Activated T-cell treated with anti-CD3 and anti-CD28 coated beads, Interleukin-2, amount 50 U/mL, for 1 hour (primary cell): ENCODE results near the gene ZNF277.

ENCODE experiments used
- DNase-seq: peaks from one replicate; pipeline ENCODE4 v3.0.0-alpha.2; 2020

ZNF277 gene

GRCh38 chr7:112257073-112257472 lies 50.6 kb downstream of the ZNF277 start:
- no peak for DNase-seq

DNA sequence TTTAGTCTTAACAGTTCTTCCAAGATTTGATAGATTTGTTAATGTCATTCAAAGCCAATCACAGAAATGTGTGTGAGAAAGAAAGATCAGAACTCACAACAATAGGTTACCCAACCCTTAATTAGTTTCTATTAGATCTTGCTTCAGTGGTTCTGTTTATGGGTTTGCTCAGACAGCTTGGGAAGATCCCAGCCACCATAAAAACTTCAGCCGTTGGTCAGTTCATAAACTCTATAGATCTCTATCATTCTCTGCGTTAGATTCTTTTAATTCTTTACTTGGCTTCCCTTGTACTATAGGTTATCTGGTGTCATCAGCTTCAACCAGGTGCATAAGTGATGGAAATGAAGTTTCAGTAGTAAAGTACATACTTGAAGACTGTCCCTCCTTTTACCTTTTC lies 54.4 kb downstream of the ZNF277 start:
- DNase-seq = no peak

- no peak for DNase-seq
Observed at GRCh38 chr7:112262036-112262435, 55.5 kb downstream of the ZNF277 start.

- DNase-seq = no peak
Observed at GRCh38 chr7:112262855-112263487, 56.5 kb downstream of the ZNF277 start.

DNA sequence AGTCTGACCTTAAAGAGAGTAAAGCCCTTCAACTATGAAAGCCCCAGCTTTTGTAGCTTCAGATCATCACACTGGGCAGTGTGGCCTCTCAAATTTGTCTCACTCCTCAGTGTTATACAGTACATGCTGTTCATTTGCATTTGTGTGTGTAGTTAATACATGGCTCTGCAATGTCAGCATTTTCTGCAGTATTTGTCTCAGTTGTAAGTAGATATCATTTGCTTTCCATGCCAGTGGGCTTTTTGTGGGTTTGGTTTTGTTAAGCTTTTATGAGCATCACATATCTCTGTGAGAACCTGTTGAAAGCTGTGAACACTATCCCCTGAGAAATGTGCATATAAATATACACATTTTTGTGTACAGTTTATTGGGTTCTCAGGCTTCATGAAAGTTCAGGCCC lies 57.0 kb downstream of the ZNF277 start:
- DNase-seq = no peak

DNA sequence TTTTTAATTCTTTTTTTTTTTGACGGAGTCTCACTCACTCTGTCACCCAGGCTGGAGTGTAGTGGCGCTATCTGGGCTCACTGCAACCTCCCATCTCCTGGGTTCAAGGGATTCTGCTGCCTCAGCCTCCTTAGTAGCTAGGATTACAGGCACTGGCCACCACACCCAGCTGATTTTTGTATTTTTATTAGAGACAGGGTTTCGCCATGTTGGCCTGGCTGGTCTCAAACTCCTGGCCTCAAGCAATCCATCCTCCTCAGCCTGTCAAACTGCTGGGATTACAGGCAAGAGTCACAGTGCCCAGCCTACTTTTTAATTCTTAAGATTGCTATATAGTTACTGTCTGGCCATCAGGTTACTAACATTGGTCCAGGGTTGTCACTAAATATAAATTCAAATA lies 59.6 kb downstream of the ZNF277 start:
- no peak for DNase-seq

DNA sequence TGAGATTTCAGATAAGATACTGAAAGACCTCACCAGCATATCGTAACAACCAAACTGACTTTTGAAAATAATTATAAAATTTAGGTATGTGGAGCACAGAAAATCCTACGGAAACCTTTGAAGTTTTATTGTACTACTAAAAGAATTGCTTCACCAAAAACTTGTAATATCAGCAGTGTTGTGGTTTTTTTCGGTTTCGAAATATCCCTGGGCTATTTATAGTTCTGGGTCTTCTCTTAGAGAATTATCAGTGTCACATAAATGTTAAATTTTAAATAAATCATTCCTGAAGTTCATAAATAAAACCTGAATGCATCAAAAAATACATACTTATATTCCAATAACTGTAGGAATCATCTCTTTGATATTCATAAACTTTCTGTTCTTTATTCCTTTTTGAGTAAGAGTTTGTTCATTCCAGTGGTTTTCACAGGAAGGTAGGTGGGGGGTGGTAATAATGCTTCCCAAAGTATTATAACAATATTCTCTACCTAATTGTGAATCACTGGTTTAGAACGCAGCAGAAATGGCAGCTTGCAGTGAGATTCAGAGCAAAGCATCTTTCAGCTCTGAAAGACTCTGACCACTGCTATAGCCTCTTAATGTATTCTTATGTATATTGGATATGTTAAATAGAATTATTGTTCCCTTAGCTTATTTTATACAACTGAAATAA lies 60.2 kb downstream of the ZNF277 start:
- DNase-seq = no peak

DNA sequence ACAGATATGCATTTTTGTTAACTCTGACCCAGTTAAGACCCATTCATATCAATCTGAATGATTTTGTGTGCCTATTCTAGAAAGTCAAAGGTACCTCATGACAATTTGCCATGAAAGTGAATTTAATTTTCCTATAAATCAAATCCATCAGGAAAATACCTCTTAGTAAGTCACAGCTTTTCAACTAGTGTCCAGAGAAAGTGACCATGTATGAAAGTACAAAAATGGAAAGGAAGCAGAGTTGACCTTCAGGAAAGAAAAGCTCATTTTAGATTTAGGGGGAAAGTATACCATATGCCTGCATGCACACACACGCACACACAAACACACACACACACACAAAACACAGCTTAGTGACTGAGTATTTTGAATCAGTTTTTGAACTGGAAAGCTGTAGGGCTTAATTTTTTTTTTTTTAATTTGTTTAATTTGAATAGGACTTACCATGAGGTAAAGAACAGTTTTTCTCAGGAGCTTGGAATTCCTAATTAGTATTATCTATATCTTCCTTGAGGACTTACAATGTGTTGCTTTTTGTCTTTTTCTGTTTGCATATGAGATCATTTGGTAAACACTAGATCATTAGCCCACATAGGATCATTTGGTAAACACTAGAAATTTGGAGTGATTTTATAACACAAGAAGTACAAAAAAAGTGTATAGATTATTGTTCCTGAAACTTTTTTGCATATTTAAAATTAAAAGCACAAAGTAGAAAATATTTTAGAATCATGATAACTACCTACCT lies 61.6 kb downstream of the ZNF277 start:
- DNase-seq = no peak

DNA sequence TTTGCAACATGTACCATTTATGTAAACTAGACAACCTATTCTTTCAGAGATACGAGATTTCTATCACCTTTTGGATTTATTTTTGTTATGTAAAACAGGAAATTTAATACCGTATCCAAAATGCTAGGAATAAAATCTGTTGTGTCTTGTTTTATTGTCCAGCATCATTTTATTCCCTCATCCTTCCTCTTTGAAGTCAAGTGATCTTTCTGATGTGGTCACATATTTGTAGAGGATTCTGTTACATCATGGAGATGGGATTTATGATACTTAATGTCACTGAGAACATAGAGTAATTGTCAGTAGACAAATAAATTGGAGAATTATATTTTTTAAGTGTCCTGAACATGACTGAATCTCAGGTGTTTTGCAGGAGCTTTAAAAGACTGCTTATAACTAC lies 64.7 kb downstream of the ZNF277 start:
- DNase-seq = no peak

DNA sequence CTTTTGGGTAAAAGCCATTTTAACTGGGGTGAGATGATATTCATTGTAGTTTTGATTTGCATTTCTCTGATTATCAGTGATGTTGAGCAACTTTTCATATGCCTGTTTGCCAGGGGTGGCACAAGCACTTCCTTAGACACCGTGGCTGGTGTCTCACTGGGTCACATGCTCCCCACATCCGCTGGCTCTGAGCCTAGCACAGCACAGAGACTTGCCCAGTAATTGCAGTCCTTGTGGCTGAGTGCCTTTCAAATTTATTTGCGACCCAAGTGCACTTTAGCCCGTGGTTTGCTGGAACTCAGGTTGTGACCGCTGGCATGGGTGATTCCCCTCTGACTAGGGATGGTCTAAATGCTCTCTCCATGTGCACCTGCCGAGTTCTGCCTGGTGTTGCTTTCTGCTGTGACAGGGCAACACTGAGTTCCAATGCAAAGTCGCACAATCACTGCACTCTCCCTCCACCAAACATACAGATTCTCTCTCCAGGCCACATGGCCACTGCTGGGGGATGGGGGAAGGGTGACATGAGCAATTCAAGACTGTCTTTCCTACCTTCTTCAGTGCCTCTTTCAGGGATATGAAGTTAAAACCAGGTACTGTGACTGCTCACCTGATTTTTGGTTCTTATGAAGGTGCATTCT lies 66.5 kb downstream of the ZNF277 start:
- no peak for DNase-seq

DNA sequence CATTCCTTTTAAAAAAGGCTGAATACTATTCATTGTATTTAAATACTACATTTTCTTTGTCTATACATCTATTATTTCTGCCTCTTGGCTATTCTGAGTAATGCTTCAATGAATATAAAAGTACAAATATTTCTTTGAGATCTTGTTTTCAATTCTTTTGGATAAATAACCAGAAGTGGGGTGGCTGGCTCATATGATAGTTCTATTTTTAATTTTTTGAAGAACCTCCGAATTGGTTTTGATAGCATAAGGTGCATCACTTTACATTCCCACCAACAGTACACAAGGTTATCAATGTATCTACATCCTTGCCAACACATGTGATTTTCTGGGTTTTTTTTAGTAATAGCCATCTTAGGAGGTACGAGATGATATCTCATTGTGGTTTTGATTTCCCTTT lies 72.5 kb downstream of the ZNF277 start:
- no peak for DNase-seq

DNA sequence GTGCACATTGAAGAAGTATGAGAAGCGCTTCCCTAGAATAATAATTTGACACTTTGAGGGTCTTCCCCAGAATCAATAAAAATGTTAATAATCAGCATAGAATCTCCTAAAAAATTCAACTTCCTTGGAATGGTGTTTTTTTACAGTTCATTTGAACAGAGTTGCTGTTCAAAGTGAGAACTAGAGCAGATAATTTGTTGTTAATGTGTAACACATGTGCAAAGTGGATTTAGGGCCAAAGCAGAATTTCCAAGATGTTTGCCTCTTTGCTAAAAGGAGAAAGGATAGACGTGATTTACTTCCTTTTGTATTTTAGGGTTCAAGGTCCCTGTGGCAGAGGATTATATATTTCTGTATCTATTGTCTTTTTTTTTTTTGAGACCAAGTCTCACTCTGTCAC lies 73.8 kb downstream of the ZNF277 start:
- DNase-seq = no peak

DNA sequence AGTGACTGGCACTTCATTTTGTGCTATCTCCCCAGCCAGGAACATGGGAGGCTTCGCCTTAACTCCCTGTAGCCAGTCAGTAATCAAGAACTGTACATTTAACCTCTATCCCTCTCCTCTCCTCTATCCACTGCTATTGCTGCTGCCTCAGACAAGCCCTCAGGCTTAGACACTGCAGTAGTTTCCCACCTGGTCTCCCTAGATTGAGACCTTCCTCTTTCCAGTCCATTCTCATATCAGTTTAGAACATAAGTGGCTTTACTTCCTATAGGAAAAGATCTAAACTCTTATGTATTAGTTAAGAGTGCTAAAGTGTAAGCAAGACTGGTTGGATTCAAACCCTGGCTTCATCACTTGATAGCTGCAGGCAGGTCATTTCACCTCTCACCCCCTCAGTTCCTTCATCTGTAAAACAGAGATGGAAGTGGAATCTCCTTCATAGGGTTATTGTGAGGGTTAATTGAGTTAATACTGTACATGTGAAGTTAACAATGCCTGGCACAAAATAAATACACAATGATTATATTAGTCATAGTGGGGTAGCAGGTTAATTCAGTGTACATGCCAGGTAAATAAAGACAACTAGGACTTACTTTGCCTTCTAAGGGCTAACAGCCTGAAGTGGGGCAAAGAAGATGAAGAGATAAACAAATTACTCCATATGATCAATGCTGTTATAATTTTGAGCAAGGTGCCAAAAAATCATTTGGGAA lies 76.1 kb downstream of the ZNF277 start:
- DNase-seq = no peak

- no peak for DNase-seq
Observed at GRCh38 chr7:112283382-112283910, 77.0 kb downstream of the ZNF277 start.

DNA sequence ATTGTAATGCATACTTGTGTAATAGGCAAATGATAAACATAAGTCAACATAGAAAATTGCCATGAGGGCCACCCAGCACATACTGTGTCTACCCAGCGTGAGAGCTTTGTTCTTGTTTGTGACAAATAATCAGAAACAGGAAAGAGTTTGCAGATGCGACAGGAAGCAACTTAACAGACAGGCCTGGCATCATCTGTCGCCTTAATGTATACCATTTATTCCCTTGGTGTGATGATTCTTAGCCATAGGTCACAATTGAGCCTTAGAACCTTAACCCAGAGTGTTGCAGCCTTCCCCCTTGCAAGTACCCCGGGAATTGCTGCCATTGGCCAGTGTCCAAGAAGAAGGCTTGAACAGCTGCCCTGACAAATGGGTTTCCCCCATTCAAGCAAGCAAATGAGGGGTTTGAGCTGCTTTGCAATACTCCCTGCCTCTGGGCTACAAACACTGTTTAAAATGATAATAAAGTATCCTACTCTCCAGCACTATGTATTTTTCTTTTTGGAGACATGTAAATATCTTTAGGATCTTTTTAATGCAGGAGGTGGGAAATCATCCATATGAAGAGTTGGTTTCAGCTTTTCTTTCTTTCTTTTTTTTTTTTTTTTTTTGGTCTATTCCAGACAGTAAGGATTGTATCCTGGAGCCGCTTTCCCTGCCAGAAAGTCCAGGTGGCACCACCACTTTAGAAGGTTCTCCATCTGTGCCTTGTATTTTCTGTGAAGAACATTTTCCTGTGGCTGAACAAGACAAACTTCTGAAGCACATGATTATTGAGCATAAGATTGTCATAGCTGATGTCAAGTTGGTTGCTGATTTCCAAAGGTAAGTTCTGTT lies 80.0 kb downstream of the ZNF277 start:
- no peak for DNase-seq

DNA sequence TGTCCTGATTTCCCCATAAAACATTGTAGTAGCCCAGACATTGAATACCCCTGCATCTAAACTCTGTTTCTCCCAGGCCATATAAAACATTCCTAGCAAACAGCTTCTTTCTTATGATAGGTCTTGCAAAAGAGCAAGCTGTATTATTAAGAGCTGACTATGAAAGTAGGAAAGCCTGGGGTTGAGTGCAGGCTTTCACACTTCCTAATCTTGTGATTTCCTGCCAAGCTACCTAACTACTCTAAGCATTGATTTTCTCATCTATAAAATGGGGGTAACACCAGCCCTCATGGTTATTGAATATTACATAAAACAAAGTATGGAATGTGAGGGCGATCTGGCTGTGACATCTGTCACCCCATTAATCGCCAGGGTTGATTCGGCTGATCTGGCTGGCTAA lies 81.8 kb downstream of the ZNF277 start:
- DNase-seq = no peak

DNA sequence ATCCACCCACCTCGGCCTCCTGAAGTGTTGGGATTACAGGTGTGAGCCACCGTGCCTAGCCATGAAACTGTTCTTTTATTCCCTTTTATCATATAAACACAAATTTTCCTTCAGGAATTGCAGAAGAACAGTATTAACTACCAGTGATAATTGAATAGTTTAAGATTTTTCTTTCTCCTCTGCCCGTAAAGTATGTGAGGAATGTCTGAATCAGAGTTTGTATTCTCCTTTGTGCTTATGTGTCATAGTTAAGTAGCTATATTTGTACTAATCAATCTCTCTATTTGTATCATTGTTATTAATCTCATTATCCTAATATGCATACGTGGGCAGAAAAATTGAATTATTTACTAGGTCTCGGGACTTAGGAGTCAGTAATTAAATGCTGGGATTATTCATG lies 83.6 kb downstream of the ZNF277 start:
- no peak for DNase-seq

GRCh38 chr7:112292162-112292561 lies 85.7 kb downstream of the ZNF277 start:
- no peak for DNase-seq

- no peak for DNase-seq
Observed at GRCh38 chr7:112293416-112293815, 86.9 kb downstream of the ZNF277 start.

- DNase-seq = no peak
Observed at GRCh38 chr7:112296432-112296831, 89.9 kb downstream of the ZNF277 start.

DNA sequence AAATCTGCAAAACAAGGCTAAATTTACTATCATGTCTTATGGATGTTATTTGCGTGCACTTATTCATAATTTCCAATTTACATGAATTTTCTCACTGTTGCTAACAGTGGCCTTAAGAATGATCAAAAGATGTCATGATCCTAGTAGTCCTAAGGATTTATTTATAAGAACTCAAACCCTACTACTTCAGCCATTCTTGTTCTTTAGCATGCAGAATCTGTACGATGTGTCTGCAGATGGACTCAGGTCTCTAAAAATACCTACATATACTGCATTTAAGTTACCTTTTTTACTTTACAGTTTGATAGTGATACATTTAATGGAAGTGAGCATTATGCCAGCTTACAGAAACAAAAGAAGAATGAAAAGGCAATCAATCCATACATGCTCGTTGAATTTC lies 91.2 kb downstream of the ZNF277 start:
- DNase-seq = no peak

DNA sequence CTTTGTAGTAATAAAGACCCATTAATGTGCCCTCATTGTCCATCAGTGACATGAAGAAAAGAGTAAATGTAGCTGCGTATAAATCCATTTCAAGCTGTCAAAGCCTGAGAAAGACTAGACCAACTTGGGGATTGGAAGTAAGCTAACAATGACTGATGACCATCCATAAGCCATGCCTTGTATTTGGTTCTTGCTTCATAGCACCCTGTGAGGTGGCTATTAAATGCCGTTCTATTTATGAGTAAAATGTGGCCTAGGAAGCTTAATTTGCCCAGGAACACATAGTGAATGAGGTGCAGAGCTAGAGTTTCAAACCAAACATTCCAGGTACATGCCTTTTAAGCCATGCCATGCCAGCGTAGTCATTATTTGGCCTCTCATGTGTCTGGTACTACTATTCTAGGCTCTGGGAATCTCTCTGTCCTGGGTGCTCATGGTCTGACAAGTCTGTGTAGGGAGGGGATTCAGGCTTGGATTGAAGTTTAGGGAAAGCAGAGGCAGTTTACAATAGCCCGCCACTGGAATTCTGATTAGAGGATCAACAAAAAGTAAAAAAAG lies 92.1 kb downstream of the ZNF277 start:
- no peak for DNase-seq
